ENCODE measurements around the gene NUMBL.

The NUMBL gene

DNA sequence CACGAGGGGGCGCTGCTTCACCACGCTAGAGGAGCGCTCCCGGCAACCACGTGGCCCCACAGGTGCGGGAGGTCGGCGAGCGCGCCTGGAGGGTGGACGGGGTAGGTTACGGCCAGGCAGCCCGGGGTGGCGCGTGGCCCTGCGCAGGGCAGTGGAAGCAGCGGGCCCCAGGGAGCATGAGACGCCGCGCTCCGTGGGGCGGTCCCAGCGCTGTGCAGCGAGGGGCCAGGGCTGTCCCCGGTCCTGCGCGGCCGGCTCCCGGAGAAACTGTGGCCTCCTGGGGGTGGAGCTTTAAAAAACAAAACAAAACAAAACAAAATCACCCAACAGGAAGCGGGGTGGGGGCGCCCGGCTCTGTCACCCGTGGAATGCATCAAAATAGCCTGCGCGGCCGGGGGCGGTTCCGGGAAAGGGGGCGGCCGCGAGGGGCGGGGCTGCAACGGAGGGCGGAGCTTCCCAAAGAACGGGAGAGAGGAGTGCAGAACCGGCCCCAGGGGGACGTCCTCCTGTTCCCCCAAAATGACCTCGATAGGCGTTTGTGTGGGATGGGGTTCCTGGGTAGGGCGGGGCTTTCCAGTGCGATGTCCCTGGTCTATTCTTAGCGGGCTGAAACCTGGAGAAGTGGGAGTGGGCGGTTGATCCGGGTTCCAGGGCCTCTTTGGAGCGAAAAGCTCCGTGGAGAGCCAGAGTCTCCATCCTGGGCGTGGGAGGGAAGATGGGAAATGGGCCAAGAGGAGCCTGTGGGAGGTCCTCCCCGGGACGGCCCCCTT is 27.3 kb downstream of the NUMBL start:
- DNase-seq (ENCODE audit: low read depth in 1 of 2, low spot score in 1 of 2): peak; percentile 80 to 82
- TF ChIP-seq SPI1 (IDR thresholded peaks at IDR 0.05; ENCODE audit: borderline replicate concordance, low read depth) (no peak), GABPA (IDR thresholded peaks at IDR 0.05; ENCODE audit: low read depth) (no peak), POLR2AphosphoS5 (IDR thresholded peaks at IDR 0.05; ENCODE audit: low read depth) (0 out of 2 replicates have a peak, but pooled peaks have one; percentile 31)
- TF ChIP-seq, protein P1, sequence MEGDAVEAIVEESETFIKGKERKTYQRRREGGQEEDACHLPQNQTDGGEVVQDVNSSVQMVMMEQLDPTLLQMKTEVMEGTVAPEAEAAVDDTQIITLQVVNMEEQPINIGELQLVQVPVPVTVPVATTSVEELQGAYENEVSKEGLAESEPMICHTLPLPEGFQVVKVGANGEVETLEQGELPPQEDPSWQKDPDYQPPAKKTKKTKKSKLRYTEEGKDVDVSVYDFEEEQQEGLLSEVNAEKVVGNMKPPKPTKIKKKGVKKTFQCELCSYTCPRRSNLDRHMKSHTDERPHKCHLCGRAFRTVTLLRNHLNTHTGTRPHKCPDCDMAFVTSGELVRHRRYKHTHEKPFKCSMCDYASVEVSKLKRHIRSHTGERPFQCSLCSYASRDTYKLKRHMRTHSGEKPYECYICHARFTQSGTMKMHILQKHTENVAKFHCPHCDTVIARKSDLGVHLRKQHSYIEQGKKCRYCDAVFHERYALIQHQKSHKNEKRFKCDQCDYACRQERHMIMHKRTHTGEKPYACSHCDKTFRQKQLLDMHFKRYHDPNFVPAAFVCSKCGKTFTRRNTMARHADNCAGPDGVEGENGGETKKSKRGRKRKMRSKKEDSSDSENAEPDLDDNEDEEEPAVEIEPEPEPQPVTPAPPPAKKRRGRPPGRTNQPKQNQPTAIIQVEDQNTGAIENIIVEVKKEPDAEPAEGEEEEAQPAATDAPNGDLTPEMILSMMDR (IDR thresholded peaks at IDR 0.05; ENCODE audit: insufficient read depth, low read length): peak; percentile 64
- TF ChIP-seq, protein P2, sequence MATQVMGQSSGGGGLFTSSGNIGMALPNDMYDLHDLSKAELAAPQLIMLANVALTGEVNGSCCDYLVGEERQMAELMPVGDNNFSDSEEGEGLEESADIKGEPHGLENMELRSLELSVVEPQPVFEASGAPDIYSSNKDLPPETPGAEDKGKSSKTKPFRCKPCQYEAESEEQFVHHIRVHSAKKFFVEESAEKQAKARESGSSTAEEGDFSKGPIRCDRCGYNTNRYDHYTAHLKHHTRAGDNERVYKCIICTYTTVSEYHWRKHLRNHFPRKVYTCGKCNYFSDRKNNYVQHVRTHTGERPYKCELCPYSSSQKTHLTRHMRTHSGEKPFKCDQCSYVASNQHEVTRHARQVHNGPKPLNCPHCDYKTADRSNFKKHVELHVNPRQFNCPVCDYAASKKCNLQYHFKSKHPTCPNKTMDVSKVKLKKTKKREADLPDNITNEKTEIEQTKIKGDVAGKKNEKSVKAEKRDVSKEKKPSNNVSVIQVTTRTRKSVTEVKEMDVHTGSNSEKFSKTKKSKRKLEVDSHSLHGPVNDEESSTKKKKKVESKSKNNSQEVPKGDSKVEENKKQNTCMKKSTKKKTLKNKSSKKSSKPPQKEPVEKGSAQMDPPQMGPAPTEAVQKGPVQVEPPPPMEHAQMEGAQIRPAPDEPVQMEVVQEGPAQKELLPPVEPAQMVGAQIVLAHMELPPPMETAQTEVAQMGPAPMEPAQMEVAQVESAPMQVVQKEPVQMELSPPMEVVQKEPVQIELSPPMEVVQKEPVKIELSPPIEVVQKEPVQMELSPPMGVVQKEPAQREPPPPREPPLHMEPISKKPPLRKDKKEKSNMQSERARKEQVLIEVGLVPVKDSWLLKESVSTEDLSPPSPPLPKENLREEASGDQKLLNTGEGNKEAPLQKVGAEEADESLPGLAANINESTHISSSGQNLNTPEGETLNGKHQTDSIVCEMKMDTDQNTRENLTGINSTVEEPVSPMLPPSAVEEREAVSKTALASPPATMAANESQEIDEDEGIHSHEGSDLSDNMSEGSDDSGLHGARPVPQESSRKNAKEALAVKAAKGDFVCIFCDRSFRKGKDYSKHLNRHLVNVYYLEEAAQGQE (IDR thresholded peaks at IDR 0.05; ENCODE audit: insufficient replicate concordance, low read depth): peak; percentile 27
- Histone ChIP-seq H3K4me3 (replicated peaks; ENCODE audit: insufficient read depth, low read length) (peak overlapping the region; percentile 68), H3K27ac (replicated peaks) (peak overlapping the region; percentile 71), H3K27me3 (ENCODE audit: insufficient read depth, poor library complexity, severe bottlenecking) (no peaks in the 10 kb centered on the region)

DNA sequence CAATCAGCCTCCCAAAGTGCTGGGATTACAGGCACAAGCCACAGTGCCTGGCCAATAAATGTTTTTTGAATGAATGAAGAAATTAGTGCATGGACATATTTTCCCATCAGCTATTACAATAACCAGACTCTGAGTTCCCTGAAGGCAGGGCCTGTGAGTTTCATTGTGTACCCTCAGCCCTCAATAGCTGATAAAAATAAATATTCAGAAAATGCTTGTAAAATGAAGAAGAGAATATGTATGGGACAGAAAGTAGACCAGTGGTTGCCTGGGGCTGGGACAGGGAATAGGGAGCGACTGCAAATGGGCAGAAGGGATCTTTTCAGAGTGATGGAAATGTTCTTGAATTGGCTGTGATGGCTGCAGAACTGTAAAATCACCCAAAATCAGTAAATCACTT is 28.8 kb downstream of the NUMBL start:
- no peak overlapping the region for H3K27ac ChIP-seq (replicated peaks)
- H3K27me3 ChIP-seq (ENCODE audit: insufficient read depth, poor library complexity, severe bottlenecking): no peaks in the 10 kb centered on the region
- TF ChIP-seq SPI1 (IDR thresholded peaks at IDR 0.05; ENCODE audit: borderline replicate concordance, low read depth) (no peak), POLR2AphosphoS5 (IDR thresholded peaks at IDR 0.05; ENCODE audit: low read depth) (no peak), GABPA (IDR thresholded peaks at IDR 0.05; ENCODE audit: low read depth) (no peak)
- TF ChIP-seq, protein P1 (IDR thresholded peaks at IDR 0.05; ENCODE audit: insufficient read depth, low read length): no peak
- TF ChIP-seq, protein P2 (IDR thresholded peaks at IDR 0.05; ENCODE audit: insufficient replicate concordance, low read depth): no peak
- DNase-seq (ENCODE audit: low read depth in 1 of 2, low spot score in 1 of 2): no peak
- no peak overlapping the region for H3K4me3 ChIP-seq (replicated peaks; ENCODE audit: insufficient read depth, low read length)

DNA sequence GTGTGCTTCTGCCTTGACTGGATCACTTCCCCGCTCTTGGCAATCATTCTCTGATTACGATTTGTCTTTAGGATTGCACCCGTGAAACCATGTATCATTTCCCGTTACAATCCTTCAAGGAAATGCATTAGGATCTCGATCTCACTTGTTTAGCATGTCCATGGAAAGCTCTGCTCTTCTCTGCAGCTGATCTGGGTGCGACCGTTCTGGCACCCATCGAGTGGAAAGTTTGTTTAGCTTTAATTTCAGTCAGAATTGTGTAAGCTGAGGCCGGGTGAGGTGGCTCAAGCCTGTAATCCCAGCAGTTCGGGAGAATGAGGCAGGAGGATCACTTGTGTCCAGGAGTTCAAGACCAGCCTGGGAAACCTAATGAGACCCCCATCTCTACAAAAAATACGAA is 30.9 kb downstream of the NUMBL start:
- TF ChIP-seq, protein P1 (IDR thresholded peaks at IDR 0.05; ENCODE audit: insufficient read depth, low read length): no peak
- no peak for TF ChIP-seq SPI1 (IDR thresholded peaks at IDR 0.05; ENCODE audit: borderline replicate concordance, low read depth)
- no peak for TF ChIP-seq GABPA (IDR thresholded peaks at IDR 0.05; ENCODE audit: low read depth)
- no peak for DNase-seq (ENCODE audit: low read depth in 1 of 2, low spot score in 1 of 2)
- Histone ChIP-seq H3K4me3 (replicated peaks; ENCODE audit: insufficient read depth, low read length) (no peak overlapping the region), H3K27me3 (ENCODE audit: insufficient read depth, poor library complexity, severe bottlenecking) (no peaks in the 10 kb centered on the region), H3K27ac (replicated peaks) (no peak overlapping the region)
